Rectal smooth muscle tissue (tissue), 1 donor: Measurements from ENCODE around the gene ZNF547.

Experiments
- H3K27ac ChIP-seq: one replicate; pipeline ENCODE4 v1.7.0; 2013; ENCODE audit warnings: low read depth, low read length, inconsistent platforms
- H3K27me3 ChIP-seq: one replicate; pipeline ENCODE4 v1.7.0; 2013; ENCODE audit warnings: low read length; ENCODE audit not compliant: control insufficient read depth, insufficient read depth
- H3K36me3 ChIP-seq: one replicate; pipeline ENCODE4 v1.7.0; 2013; ENCODE audit warnings: low read length; ENCODE audit not compliant: control insufficient read depth, insufficient read depth
- H3K4me1 ChIP-seq: one replicate; pipeline ENCODE4 v1.7.0; 2013; ENCODE audit warnings: low read length; ENCODE audit not compliant: control insufficient read depth, insufficient read depth
- H3K4me3 ChIP-seq: one replicate; pipeline ENCODE4 v1.7.0; 2013; ENCODE audit warnings: low read length
- H3K9ac ChIP-seq: one replicate; pipeline ENCODE4 v1.7.0; 2013; ENCODE audit warnings: low read length

ZNF547 gene

GRCh38 chr19:57377498-57378146 lies 14.3 kb downstream of the ZNF547 start:
- no peak overlapping the region for H3K27ac ChIP-seq
- peaks cover 28% of the 10 kb centered on the region for H3K36me3 ChIP-seq
- no peak overlapping the region for H3K9ac ChIP-seq
- no peaks in the 10 kb centered on the region for H3K4me1 ChIP-seq
- H3K27me3 ChIP-seq: no peaks in the 10 kb centered on the region
- no peak overlapping the region for H3K4me3 ChIP-seq

GRCh38 chr19:57380923-57381322 lies 17.6 kb downstream of the ZNF547 start:
- H3K4me1 ChIP-seq: no peaks in the 10 kb centered on the region
- no peak overlapping the region for H3K27ac ChIP-seq
- H3K36me3 ChIP-seq: peaks cover 16% of the 10 kb centered on the region
- H3K27me3 ChIP-seq: no peaks in the 10 kb centered on the region
- H3K9ac ChIP-seq: no peak overlapping the region
- no peak overlapping the region for H3K4me3 ChIP-seq

- H3K4me1 ChIP-seq: no peaks in the 10 kb centered on the region
- no peak overlapping the region for H3K27ac ChIP-seq
- peaks cover 2% of the 10 kb centered on the region for H3K36me3 ChIP-seq
- H3K4me3 ChIP-seq: no peak overlapping the region
- no peak overlapping the region for H3K9ac ChIP-seq
- no peaks in the 10 kb centered on the region for H3K27me3 ChIP-seq
These were observed 19.6 kb downstream of the ZNF547 start for GRCh38 chr19:57382806-57383488.

GRCh38 chr19:57389194-57389729 lies 25.9 kb downstream of the ZNF547 start:
- Histone ChIP-seq H3K27ac (peak overlapping the region; percentile 90), H3K27me3 (no peaks in the 10 kb centered on the region), H3K36me3 (peaks cover 5% of the 10 kb centered on the region), H3K9ac (peak overlapping the region; percentile 16), H3K4me1 (no peaks in the 10 kb centered on the region), H3K4me3 (peak overlapping the region; percentile 98)

- H3K9ac ChIP-seq: peak within 1 kb of the TSS; percentile 95
- H3K4me3 ChIP-seq: peak within 1 kb of the TSS; percentile 98
- peak within 1 kb of the TSS; percentile 90 for H3K27ac ChIP-seq
- no peaks in the 10 kb centered on the region for H3K27me3 ChIP-seq
- H3K36me3 ChIP-seq: peaks cover 8% of the 10 kb centered on the region
- H3K4me1 ChIP-seq: no peaks in the 10 kb centered on the region
These were observed 26.6 kb downstream of the ZNF547 start, which contains the start of gene ZNF548 for GRCh38 chr19:57389730-57390598. TSS of gene ZNF548 (plus strand) at chr19:57389854. CDS start at chr19:57390100, 246 bp downstream.

- Histone ChIP-seq H3K4me1 (no peaks in the 10 kb centered on the region), H3K27me3 (no peaks in the 10 kb centered on the region), H3K4me3 (no peak overlapping the region), H3K9ac (no peak overlapping the region), H3K36me3 (peaks cover 50% of the 10 kb centered on the region), H3K27ac (no peak overlapping the region)
These were observed 32.4 kb downstream of the ZNF547 start for GRCh38 chr19:57395710-57396109.

GRCh38 chr19:57398868-57399267 lies 35.5 kb downstream of the ZNF547 start:
- no peaks in the 10 kb centered on the region for H3K27me3 ChIP-seq
- H3K9ac ChIP-seq: no peak overlapping the region
- H3K27ac ChIP-seq: no peak overlapping the region
- H3K36me3 ChIP-seq: peaks cover 56% of the 10 kb centered on the region
- H3K4me1 ChIP-seq: no peaks in the 10 kb centered on the region
- no peak overlapping the region for H3K4me3 ChIP-seq

GRCh38 chr19:57403737-57404563 lies 40.6 kb downstream of the ZNF547 start:
- Histone ChIP-seq H3K9ac (no peak overlapping the region), H3K36me3 (peaks cover 14% of the 10 kb centered on the region), H3K27me3 (no peaks in the 10 kb centered on the region)

GRCh38 chr19:57406516-57407123 lies 43.3 kb downstream of the ZNF547 start:
- Histone ChIP-seq H3K4me3 (no peak overlapping the region), H3K27me3 (no peaks in the 10 kb centered on the region), H3K36me3 (peaks cover 7% of the 10 kb centered on the region), H3K4me1 (peaks cover 2% of the 10 kb centered on the region), H3K27ac (no peak overlapping the region), H3K9ac (no peak overlapping the region)

More at GRCh38 chr19:57403737-57404563, 40.6 kb downstream of the ZNF547 start:
- Histone ChIP-seq H3K27ac (no peak overlapping the region), H3K4me3 (no peak overlapping the region), H3K4me1 (no peaks in the 10 kb centered on the region)

- H3K27me3 ChIP-seq: no peaks in the 10 kb centered on the region
- peak within 1 kb of the TSS; percentile 86 for H3K4me3 ChIP-seq
- peak within 1 kb of the TSS; percentile 48 for H3K27ac ChIP-seq
- peak within 1 kb of the TSS; percentile 78 for H3K9ac ChIP-seq
- peaks cover 7% of the 10 kb centered on the region for H3K4me1 ChIP-seq
- peaks cover 19% of the 10 kb centered on the region for H3K36me3 ChIP-seq
These were observed 47.7 kb downstream of the ZNF547 start, which contains the start of gene ZNF17 for GRCh38 chr19:57410877-57411671. TSS of gene ZNF17 (plus strand) at chr19:57411161. CDS start at chr19:57413616, 2,455 bp downstream.
